ENCODE measurements around the gene AP4M1. TPM values are rescaled to one million over a fixed set of nuclear protein-coding genes. Genes with fewer than 3 reads are reported as not detected.

The AP4M1 gene
- total RNA-seq, 1 donor from 2014 or later: 11.8 TPM

GRCh38 chr7:100079024-100079560 is 22.4 kb upstream of the AP4M1 start:
- DNase-seq: no peak
- intact Hi-C loops (cut with micrococcal nuclease): no loop called here
- Histone ChIP-seq H3K4me1 (peaks cover 48% of the 10 kb centered on the region), H3K9me3 (replicated peaks) (no peaks in the 10 kb centered on the region), H3K4me3 (no peak overlapping the region), H3K27ac (replicated peaks) (no peak overlapping the region), H3K36me3 (peaks cover 52% of the 10 kb centered on the region), H3K27me3 (ENCODE audit: low read depth) (no peaks in the 10 kb centered on the region)
- no peak for TF ChIP-seq CTCF (IDR thresholded peaks at IDR 0.05; ENCODE audit: borderline replicate concordance)

GRCh38 chr7:100080907-100081534 is 20.4 kb upstream of the AP4M1 start:
- Histone ChIP-seq H3K4me1 (peaks cover 48% of the 10 kb centered on the region), H3K9me3 (replicated peaks) (no peaks in the 10 kb centered on the region), H3K4me3 (peak overlapping the region; percentile 77), H3K27ac (replicated peaks) (peak overlapping the region; percentile 87), H3K27me3 (ENCODE audit: low read depth) (no peaks in the 10 kb centered on the region), H3K36me3 (peaks cover 32% of the 10 kb centered on the region)
- intact Hi-C loops (cut with micrococcal nuclease): loop anchor here (10.0 kb wide), 1 partner anchor 86 kb away; no protein-coding TSS in a partner anchor
- no peak for DNase-seq
- no peak for TF ChIP-seq CTCF (IDR thresholded peaks at IDR 0.05; ENCODE audit: borderline replicate concordance)

GRCh38 chr7:100081535-100082102 is 19.8 kb upstream of the AP4M1 start, which contains the start of gene ZNF3:
ZNF3 (minus strand) TSS chr7:100081723; CDS start chr7:100077357, 4,366 bp downstream.
- Histone ChIP-seq H3K27ac (replicated peaks) (peak within 1 kb of the TSS; percentile 87), H3K9me3 (replicated peaks) (no peaks in the 10 kb centered on the region), H3K27me3 (ENCODE audit: low read depth) (no peaks in the 10 kb centered on the region), H3K4me3 (peak within 1 kb of the TSS; percentile 77), H3K36me3 (peaks cover 26% of the 10 kb centered on the region), H3K4me1 (peaks cover 48% of the 10 kb centered on the region)
- DNase-seq: peak; percentile 97
- intact Hi-C loops (cut with micrococcal nuclease): loop anchor here (10.0 kb wide), 1 partner anchor 87 kb away; no protein-coding TSS in a partner anchor
- TF ChIP-seq CTCF (IDR thresholded peaks at IDR 0.05; ENCODE audit: borderline replicate concordance): peak; percentile 97

- peak overlapping the region; percentile 77 for H3K4me3 ChIP-seq
- H3K9me3 ChIP-seq (replicated peaks): no peaks in the 10 kb centered on the region
- H3K27ac ChIP-seq (replicated peaks): peak overlapping the region; percentile 87
- DNase-seq: no peak
- no peak for TF ChIP-seq CTCF (IDR thresholded peaks at IDR 0.05; ENCODE audit: borderline replicate concordance)
- H3K4me1 ChIP-seq: peaks cover 48% of the 10 kb centered on the region
- peaks cover 16% of the 10 kb centered on the region for H3K36me3 ChIP-seq
- no peaks in the 10 kb centered on the region for H3K27me3 ChIP-seq (ENCODE audit: low read depth)
- intact Hi-C loops (cut with micrococcal nuclease): loop anchor here (10.0 kb wide), 1 partner anchor 88 kb away; no protein-coding TSS in a partner anchor
Observed at GRCh38 chr7:100082978-100083377, 18.5 kb upstream of the AP4M1 start.

GRCh38 chr7:100085515-100085914 is 15.9 kb upstream of the AP4M1 start:
- no peaks in the 10 kb centered on the region for H3K27me3 ChIP-seq (ENCODE audit: low read depth)
- H3K27ac ChIP-seq (replicated peaks): no peak overlapping the region
- no peaks in the 10 kb centered on the region for H3K9me3 ChIP-seq (replicated peaks)
- no peak overlapping the region for H3K4me3 ChIP-seq
- no peak for DNase-seq
- H3K4me1 ChIP-seq: peaks cover 45% of the 10 kb centered on the region
- no peak for TF ChIP-seq CTCF (IDR thresholded peaks at IDR 0.05; ENCODE audit: borderline replicate concordance)
- intact Hi-C loops (cut with micrococcal nuclease): loop anchor here (10.0 kb wide), 1 partner anchor 91 kb away; no protein-coding TSS in a partner anchor
- peaks cover 3% of the 10 kb centered on the region for H3K36me3 ChIP-seq
